Effector memory CD8-positive, alpha-beta T cell (primary cell): ENCODE measurements around the gene TOX2.

Source experiments
- ATAC-seq: fragments of 150-1000 bp; cut with Tn5 transposase; replicated peaks from 2 replicates; pipeline ENCODE4 v1.10.0; 2021; ENCODE audit warnings: mild to moderate bottlenecking, moderate library complexity
- DNase-seq, 3 experiments: peaks; one replicate each; pipeline ENCODE4 v3.0.0; 2021
- H3K27ac Mint-ChIP-seq, 2 donors: one replicate each; pipeline ENCODE4 v1.8.0; 2022; ENCODE audit warnings: mild to moderate bottlenecking in 2 of 2, mixed read lengths in 2 of 2, moderate library complexity in 2 of 2
- H3K27me3 Mint-ChIP-seq, 2 donors: one replicate each; pipeline ENCODE4 v1.8.0; 2022; ENCODE audit warnings: mixed read lengths in 2 of 2
- H3K36me3 Mint-ChIP-seq: one replicate; pipeline ENCODE4 v1.8.0; 2022; ENCODE audit warnings: mild to moderate bottlenecking, moderate library complexity, mixed read lengths; ENCODE audit not compliant: insufficient read depth
- H3K4me1 Mint-ChIP-seq, 2 donors: one replicate each; pipeline ENCODE4 v1.8.0; 2022; ENCODE audit warnings: low read depth in 2 of 2, mixed read lengths in 2 of 2
- H3K4me3 Mint-ChIP-seq, 2 donors: one replicate each; pipeline ENCODE4 v1.8.0; 2022; ENCODE audit warnings: mild to moderate bottlenecking in 2 of 2, mixed read lengths in 2 of 2, moderate library complexity in 2 of 2
- H3K9me3 Mint-ChIP-seq, 2 donors: one replicate each; pipeline ENCODE4 v1.8.0; 2022; ENCODE audit warnings: mixed read lengths in 2 of 2

The TOX2 gene

DNA sequence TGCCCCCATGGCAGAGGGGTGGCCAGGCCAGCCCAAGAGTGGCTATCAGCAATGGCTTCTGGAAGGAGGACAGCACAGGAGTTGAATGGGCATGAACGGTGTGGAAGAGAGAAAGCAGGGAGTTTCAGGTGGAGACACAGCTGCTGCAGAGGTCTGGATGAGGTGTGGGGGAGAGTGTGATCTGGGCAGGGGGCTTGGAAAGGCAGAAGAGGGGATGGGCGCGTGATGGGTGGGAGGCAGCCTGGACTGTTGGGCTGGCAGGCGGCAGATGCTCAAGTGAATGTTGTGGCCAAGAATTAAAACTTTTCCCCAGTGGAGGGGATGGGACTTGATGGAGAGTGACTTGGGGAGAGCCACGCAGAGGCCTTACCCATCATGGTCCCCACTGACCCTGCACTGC is 46.5 kb downstream of the TOX2 start:
- peaks cover 56 to 64% of the 10 kb centered on the region in 2 donors for H3K4me1 Mint-ChIP-seq
- no peaks in the 10 kb centered on the region for H3K9me3 Mint-ChIP-seq
- ATAC-seq: no peak
- peaks cover 11 to 19% of the 10 kb centered on the region in 2 donors for H3K27me3 Mint-ChIP-seq
- peak overlapping the region in 1 of 2 donors; percentile 15 for H3K4me3 Mint-ChIP-seq
- DNase-seq: no peak
- no peak overlapping the region for H3K27ac Mint-ChIP-seq
- H3K36me3 Mint-ChIP-seq: peaks cover 13% of the 10 kb centered on the region

DNA sequence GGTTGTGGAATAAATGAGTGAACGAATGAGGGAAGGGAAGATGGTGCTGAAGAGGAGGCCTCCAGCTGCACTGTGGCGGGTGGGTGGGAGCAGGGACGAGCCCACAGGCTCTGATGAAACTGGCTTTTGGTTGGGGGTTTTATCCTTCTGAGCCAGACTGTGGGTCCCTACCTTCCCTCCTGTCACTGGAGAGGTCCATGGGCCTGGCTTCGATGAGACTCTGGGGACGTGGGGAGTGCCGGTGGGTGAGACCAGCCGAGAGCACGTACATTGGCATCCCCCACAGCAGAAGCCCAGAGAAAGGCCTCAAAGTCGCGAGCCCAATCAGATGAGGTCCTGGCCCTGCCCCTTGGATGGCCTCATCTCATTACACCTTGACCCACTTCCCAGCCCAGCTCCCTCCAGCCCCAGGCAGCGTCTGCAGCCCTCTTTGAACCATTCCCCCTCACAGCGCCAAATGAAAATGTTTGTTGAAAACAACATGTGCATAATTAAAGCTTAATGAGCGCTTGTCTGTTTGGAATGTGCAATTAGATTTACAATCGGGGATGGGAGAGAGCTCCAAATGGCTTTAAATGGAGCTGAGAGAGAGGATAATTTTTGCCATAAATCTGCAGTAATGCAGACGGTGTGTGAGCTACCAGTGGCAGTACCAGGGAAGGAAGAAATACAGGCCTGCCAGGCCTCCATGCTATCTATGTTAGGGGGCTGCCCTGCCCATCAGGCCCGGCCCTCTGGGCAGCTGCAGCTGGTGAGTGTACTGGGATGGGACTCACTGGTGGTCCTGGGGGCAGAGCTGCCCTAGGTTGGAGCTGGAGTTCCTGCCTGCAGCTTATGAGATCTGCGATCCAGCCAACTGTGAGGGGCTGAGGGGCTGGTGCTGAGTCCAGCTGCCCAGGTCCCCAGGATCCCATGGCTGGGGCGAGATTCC is 47.2 kb downstream of the TOX2 start:
- Mint-ChIP-seq H3K27me3 (peaks cover 11 to 19% of the 10 kb centered on the region in 2 donors), H3K36me3 (peaks cover 13% of the 10 kb centered on the region), H3K27ac (no peak overlapping the region), H3K4me3 (no peak overlapping the region), H3K4me1 (peaks cover 52 to 60% of the 10 kb centered on the region in 2 donors), H3K9me3 (no peaks in the 10 kb centered on the region)
- no peak for DNase-seq
- no peak for ATAC-seq

DNA sequence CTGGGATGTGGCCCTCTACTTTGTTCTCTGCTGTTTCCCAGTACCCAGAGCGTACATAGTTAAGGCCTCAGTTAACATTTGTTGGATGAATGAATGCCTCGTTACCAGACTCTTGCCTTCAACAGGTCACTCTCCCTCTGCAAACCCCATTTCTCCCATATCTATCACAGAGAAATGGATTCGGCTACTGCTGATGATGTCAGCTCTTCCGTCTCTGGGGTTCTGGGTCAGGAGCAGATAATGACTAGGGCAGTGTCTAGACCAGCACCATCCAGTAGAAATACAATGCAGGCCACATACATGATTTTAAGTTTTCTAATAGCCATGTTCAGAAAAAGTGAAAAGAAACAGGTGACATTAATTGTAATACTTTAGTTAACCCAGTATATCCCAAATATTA is 47.9 kb downstream of the TOX2 start:
- Mint-ChIP-seq H3K9me3 (no peaks in the 10 kb centered on the region), H3K4me1 (peaks cover 48 to 53% of the 10 kb centered on the region in 2 donors)

DNA sequence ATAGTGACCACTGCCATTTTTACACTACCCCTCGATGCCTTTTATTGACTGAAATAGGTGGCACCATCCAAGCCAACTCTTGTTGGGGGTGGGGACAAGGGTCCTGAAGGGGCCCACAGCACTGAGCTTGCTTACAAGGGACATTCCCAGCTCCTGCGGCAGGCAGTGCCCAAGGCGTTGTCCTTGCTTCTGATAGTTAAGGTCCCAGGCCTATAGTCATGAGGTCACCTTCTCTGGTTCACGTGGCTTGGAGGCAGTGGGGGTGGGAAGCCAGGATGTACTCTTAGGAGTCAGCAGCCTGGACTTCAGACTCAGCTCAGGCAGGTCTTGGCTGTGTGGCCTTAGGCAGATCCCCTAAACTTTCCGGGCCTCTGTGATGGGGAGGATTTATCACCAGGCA is 48.6 kb downstream of the TOX2 start:
- Mint-ChIP-seq H3K27ac (no peak overlapping the region), H3K27me3 (peaks cover 11 to 19% of the 10 kb centered on the region in 2 donors), H3K36me3 (peaks cover 13% of the 10 kb centered on the region), H3K9me3 (no peaks in the 10 kb centered on the region), H3K4me3 (no peak overlapping the region), H3K4me1 (peaks cover 42 to 46% of the 10 kb centered on the region in 2 donors)
- DNase-seq (no peak), ATAC-seq (no peak)

More for the DNA sequence above, 47.9 kb downstream of the TOX2 start:
- Mint-ChIP-seq H3K27me3 (peaks cover 11 to 19% of the 10 kb centered on the region in 2 donors), H3K4me3 (no peak overlapping the region), H3K27ac (no peak overlapping the region), H3K36me3 (peaks cover 13% of the 10 kb centered on the region)
- no peak for DNase-seq
- ATAC-seq: no peak

DNA sequence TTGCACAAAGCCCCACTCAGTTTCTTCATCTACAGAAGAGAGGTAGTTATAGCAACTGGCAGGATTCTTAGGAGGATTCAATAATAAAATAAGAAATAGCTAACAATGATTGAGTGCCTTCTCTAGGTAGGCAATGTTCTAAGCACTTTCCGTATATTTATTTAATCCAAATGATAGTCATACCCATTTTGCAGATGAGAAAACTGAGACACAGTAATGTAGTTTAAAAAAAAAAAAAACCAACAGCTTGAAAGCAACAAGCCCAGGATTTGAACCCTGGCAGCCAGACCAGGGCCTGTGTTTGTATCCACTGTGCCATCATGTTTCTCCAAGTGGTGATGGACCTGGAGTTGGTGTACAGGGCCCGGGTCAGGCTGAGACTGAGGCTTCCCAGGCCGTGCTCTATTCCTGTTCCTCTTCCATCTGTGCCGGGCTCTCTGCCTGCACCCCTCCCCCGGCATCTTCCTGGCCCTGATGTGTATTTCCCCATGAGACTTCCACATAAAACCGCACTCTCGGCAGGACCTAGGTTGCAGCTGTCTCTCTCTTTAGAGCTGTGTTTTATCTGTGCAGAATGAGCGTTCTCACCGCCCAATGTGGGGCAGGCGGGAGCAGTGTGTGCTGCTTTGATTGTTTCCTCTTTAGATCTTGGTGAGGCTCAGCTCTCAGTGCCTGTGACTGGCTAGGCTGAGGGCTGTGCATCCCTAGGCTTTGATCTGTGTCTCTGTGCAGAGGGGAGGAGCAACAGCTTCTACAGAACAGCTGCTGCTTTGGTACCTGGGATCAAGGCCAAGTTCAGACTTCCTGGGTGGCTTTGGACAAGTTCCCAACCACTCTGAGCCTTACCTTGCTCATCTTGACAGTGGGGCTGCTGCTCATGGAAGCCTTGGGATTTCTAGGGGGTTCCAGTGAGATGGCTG is 49.5 kb downstream of the TOX2 start:
- H3K27me3 Mint-ChIP-seq: peaks cover 11 to 19% of the 10 kb centered on the region in 2 donors
- peak in 1 of 3 experiments; percentile 17 for DNase-seq
- H3K4me1 Mint-ChIP-seq: peaks cover 35 to 39% of the 10 kb centered on the region in 2 donors
- H3K9me3 Mint-ChIP-seq: no peaks in the 10 kb centered on the region
- peak overlapping the region in 1 of 2 donors; percentile 58 for H3K4me3 Mint-ChIP-seq
- peaks cover 8% of the 10 kb centered on the region for H3K36me3 Mint-ChIP-seq
- peak overlapping the region in 1 of 2 donors; percentile 68 for H3K27ac Mint-ChIP-seq
- peak; percentile 48 for ATAC-seq

DNA sequence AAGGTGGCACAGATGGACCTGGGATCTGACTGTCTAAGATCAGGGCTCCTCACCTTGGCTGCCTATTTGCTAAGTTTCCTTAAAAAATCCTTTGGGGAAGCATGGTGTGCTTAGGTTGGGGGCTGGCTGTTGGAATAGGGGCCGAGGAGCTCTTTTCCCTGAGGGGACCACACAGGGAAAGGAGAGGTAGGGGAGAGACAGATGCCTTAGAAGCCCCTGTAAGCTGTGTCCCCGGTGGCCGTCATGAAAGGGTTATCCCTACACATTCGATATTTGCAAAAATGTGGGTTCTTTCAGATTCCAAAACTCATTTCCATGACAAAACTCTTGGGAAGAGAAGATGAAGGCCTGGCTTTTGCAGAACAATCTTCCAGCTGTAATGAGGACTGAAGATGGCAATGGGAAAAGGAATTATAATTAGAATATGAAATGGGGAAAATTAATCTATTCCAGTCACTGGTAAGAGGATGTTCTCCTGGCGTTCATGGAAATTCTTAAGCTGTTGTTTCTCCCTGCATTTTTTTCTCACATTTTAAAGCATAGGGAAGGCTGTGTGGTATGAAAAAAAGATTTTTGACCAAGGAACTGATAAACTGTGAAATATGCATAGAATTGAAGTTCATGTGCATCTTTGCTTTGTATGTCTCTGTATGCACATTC is 53.8 kb downstream of the TOX2 start:
- ATAC-seq: no peak
- DNase-seq: no peak
- Mint-ChIP-seq H3K27ac (no peak overlapping the region), H3K36me3 (no peaks in the 10 kb centered on the region), H3K4me3 (no peak overlapping the region), H3K9me3 (no peaks in the 10 kb centered on the region), H3K27me3 (peaks cover 9 to 20% of the 10 kb centered on the region in 2 donors), H3K4me1 (peaks cover 10 to 13% of the 10 kb centered on the region in 2 donors)

DNA sequence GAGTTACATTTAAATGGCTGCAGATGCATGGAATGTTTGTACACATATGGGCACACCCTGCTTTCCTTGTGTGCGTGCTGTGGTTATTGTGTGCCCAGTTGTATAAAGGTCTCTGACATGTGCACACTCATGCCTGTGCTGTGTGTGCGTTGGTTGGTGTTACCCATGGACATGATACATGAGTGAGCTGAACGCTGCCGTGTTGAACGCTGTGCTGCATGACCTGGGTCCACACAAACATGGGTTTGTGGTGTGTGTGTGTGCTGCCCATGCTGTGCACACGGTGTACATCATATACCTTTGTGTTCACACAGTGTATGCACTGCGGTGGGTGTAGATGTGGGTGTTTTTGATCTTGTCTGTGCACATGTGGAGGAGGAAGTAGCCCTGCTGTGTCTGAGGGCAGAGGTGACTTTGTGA is 54.4 kb downstream of the TOX2 start:
- ATAC-seq (no peak), DNase-seq (no peak)
- Mint-ChIP-seq H3K27me3 (peaks cover 13 to 26% of the 10 kb centered on the region in 2 donors), H3K4me1 (peaks cover 10 to 12% of the 10 kb centered on the region in 2 donors), H3K27ac (no peak overlapping the region), H3K9me3 (no peaks in the 10 kb centered on the region), H3K36me3 (no peaks in the 10 kb centered on the region), H3K4me3 (no peak overlapping the region)

DNA sequence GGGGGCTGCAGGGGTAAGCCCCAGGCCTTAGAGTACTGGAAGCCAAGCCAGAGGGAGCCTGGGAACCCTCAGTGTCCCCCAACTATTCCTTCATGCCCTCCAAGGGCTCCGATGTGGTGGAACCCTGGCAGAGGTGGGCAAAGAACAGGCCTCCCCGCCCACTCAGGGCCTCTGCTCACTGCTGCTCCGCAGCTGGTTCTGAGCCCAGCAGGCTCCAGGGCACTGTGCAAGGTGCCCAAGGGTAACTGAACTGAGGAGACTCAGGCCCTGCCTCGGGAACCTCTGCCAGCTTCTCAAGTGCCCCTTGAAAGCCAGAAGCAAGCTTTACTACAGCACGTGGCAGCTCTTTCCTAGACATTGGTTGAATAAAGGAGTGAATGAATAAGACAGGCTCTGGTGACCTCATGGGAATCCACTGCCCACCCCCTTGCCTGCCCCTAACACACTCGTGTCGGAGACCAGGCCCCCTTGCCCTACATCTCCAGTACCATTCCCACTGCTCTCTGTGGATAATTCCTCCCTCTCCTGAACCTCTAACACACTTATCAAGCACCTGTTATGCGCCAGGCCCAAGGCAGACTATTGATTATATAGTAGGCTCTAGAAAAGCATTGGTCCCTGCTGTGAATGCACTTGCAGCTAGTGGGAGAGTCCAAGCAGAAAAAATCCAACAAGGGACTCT is 55.0 kb downstream of the TOX2 start:
- DNase-seq: no peak
- no peak overlapping the region for H3K27ac Mint-ChIP-seq
- H3K36me3 Mint-ChIP-seq: no peaks in the 10 kb centered on the region
- no peak for ATAC-seq
- H3K9me3 Mint-ChIP-seq: no peaks in the 10 kb centered on the region
- H3K4me1 Mint-ChIP-seq: peaks cover 4 to 7% of the 10 kb centered on the region in 2 donors
- H3K27me3 Mint-ChIP-seq: peaks cover 9 to 32% of the 10 kb centered on the region in 2 donors
- H3K4me3 Mint-ChIP-seq: no peak overlapping the region

DNA sequence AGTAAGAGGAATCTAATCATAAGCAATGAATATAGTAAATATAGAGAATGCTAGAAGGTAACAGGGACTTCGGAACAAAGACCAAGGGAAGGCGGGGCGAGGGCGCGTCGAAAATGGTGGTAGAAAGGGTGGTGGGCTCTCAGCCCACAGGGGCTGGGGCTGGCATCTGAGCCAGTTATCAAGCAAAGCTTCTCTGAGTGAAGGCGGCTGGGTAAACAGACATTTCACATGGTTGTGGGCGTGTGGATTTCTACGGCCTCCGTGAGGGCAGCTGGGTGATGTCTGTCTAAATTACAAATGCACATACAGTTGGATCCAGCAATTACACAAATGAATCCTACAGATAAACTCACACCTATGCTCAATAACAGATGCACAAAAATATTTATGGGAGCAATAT is 56.6 kb downstream of the TOX2 start:
- ATAC-seq: no peak
- Mint-ChIP-seq H3K4me1 (peaks cover 3 to 4% of the 10 kb centered on the region in 2 donors), H3K27me3 (peaks cover 9 to 37% of the 10 kb centered on the region in 2 donors), H3K4me3 (no peak overlapping the region), H3K36me3 (no peaks in the 10 kb centered on the region), H3K27ac (no peak overlapping the region), H3K9me3 (no peaks in the 10 kb centered on the region)
- no peak for DNase-seq

DNA sequence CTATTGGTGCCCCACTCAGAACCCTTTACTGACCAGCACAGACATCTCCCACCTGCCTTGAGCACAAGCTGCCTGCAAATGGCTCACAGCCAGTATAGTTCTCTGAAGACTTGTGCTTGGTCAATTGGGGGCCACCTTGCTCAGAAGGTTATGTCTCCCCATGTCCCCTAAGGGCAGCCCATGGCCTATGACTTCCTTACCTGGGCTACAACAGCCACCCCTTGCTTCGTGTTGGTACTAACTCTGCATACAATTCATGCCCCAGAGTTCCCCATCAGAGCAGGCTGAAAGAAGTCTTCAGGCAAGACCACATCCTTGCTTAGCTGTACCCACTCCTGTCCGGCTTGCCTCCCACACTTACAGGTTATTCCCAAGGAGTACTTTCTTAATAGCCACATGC is 57.4 kb downstream of the TOX2 start:
- ATAC-seq (no peak), DNase-seq (no peak)
- peaks cover 9 to 45% of the 10 kb centered on the region in 2 donors for H3K27me3 Mint-ChIP-seq
- H3K4me3 Mint-ChIP-seq: no peak overlapping the region
- H3K27ac Mint-ChIP-seq: no peak overlapping the region
- H3K9me3 Mint-ChIP-seq: no peaks in the 10 kb centered on the region
- H3K4me1 Mint-ChIP-seq: peaks cover 3 to 4% of the 10 kb centered on the region in 2 donors
- no peaks in the 10 kb centered on the region for H3K36me3 Mint-ChIP-seq

DNA sequence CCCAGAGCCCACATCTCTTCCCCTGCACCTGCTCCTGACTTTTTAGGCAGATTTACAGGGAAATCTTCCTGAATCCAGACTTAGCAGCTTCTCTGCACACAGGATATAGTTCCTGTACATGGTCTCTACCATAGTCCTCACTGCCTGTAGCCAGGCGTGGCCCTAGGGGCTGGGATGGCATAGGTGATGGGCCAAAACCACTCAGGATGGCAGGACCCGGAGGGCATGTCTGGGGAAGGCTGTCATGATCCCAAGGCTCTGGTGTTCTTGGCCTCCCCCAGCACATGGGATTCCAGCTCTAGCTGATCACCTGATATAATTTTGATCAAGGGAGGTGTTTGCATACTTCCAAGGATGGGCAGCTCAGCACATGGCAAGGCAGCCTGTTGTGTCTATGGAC is 58.0 kb downstream of the TOX2 start:
- DNase-seq: no peak
- Mint-ChIP-seq H3K36me3 (no peaks in the 10 kb centered on the region), H3K9me3 (no peaks in the 10 kb centered on the region), H3K27ac (no peak overlapping the region), H3K4me3 (no peak overlapping the region), H3K4me1 (peaks cover 3 to 4% of the 10 kb centered on the region in 2 donors), H3K27me3 (peaks cover 9 to 48% of the 10 kb centered on the region in 2 donors)
- ATAC-seq: no peak

DNA sequence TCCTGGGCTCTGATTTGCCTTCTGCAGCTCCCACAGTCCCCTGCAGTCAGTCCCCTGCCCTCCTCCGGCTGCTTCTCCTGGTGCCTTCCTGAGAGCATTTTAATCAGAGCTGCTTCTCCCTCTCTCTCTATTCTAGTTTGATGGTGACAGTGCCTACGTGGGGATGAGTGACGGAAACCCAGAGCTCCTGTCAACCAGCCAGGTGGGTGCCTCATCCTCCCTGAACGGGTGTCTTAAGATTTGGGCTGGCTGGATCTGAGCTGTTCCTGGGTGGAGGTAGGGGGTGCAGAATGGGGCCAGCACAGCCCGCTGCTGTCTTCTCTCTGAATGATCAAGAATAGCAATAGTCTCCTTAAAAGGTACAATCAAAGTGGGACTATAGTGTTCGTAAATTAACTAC is 58.6 kb downstream of the TOX2 start:
- ATAC-seq: no peak
- Mint-ChIP-seq H3K4me1 (peaks cover 3 to 4% of the 10 kb centered on the region in 2 donors), H3K36me3 (no peaks in the 10 kb centered on the region), H3K27ac (no peak overlapping the region), H3K27me3 (peaks cover 9 to 54% of the 10 kb centered on the region in 2 donors), H3K9me3 (no peaks in the 10 kb centered on the region), H3K4me3 (no peak overlapping the region)
- no peak for DNase-seq
